Endothelial cell of umbilical vein (primary cell): ENCODE results near the gene PPFIA1. TPM values are rescaled to one million over a fixed set of nuclear protein-coding genes. Genes with fewer than 3 reads are reported as not detected.

Experiments
- BruUV-seq: library from RNA; stranded (reverse); fragments of 400-500 nt; replicated peaks from 2 replicates; lab custom pipeline; 2021; lab: Mats Ljungman, UMichigan
- CTCF ChIA-PET: fragments of 300-600, 350-600 bp; sonication (Branson Sonifier 250); formaldehyde crosslinking; loops from one replicate; lab custom pipeline; 2021; ENCODE audit warnings: antibody characterized with exemption, inconsistent platforms; lab: Charles Lee
- POLR2A ChIA-PET: fragments of 300-600, 350-600 bp; sonication (Branson Sonifier 250); formaldehyde crosslinking; loops from one replicate; lab custom pipeline; 2021; ENCODE audit warnings: antibody characterized with exemption, inconsistent platforms; lab: Charles Lee
- DNase-seq: peaks from one replicate; pipeline ENCODE4 v3.0.0-alpha.2; 2011; ENCODE audit warnings: low read depth, low spot score
- FAIRE-seq: peaks from 2 replicates; lab custom pipeline; 2011; peaks lifted over from hg19 to GRCh38; lab: Jason Lieb, UNC
- H2AFZ ChIP-seq: 2 replicates; pipeline ENCODE4 v1.6.0; 2012; ENCODE audit warnings: low read depth, low read length, control low read depth, inconsistent platforms
- H3K27ac ChIP-seq: 2 replicates; pipeline ENCODE4 v1.5.1; 2011; ENCODE audit warnings: low read depth, mild to moderate bottlenecking, control low read depth, low read length, moderate library complexity; ENCODE audit not compliant: insufficient read depth
- H3K27me3 ChIP-seq, 2 experiments: 2 replicates each; pipeline versions ENCODE4 v1.6.0 to v1.6.1; 2011; ENCODE audit warnings: low read length in 2 of 2, mixed read lengths in 1 of 2; ENCODE audit not compliant: control insufficient read depth in 2 of 2, insufficient read depth in 2 of 2
- H3K36me3 ChIP-seq, 2 experiments: 2 replicates in 1 of 2; 3 replicates in 1 of 2; pipeline ENCODE4 v1.5.1; 2011; ENCODE audit warnings: low read length in 2 of 2, mild to moderate bottlenecking in 1 of 2, moderate library complexity in 1 of 2; ENCODE audit not compliant: control insufficient read depth in 2 of 2, insufficient read depth in 2 of 2; ENCODE audit errors: extremely low read depth in 1 of 2
- H3K4me1 ChIP-seq: 3 replicates; pipeline ENCODE4 v1.5.1; 2011; ENCODE audit warnings: mild to moderate bottlenecking, low read length; ENCODE audit not compliant: control insufficient read depth, insufficient read depth; ENCODE audit errors: extremely low read depth
- H3K4me2 ChIP-seq: 2 replicates; pipeline ENCODE4 v1.6.1; 2011; ENCODE audit warnings: low read length, control low read depth, mixed read lengths; ENCODE audit not compliant: insufficient read depth
- H3K4me3 ChIP-seq, 3 experiments: fragments of 200-600 bp in 1 of 3; sonication (generic), shearing (Covaris generic) in 1 of 3; replicated peaks in 1 of 3; 2 replicates each; pipeline ENCODE4 v1.5.1; 2011 to 2016; ENCODE audit warnings: control low read depth in 3 of 3, low read length in 3 of 3, mild to moderate bottlenecking in 2 of 3, inconsistent platforms in 1 of 3, low read depth in 1 of 3, moderate library complexity in 1 of 3; ENCODE audit not compliant: insufficient read depth in 1 of 3
- H3K79me2 ChIP-seq: 2 replicates; pipeline ENCODE4 v1.6.0; 2012; ENCODE audit warnings: low read length, inconsistent platforms; ENCODE audit not compliant: control insufficient read depth, insufficient read depth
- H3K9ac ChIP-seq: replicated peaks from 2 replicates; pipeline ENCODE3; 2011; ENCODE audit warnings: low read length, control low read depth; ENCODE audit not compliant: insufficient read depth; ENCODE audit errors: extremely low read depth
- H3K9me1 ChIP-seq: replicated peaks from 3 replicates; pipeline ENCODE4 v1.6.0; 2011; ENCODE audit warnings: mild to moderate bottlenecking, low read length; ENCODE audit not compliant: control insufficient read depth, insufficient read depth; ENCODE audit errors: extremely low read depth
- H3K9me3 ChIP-seq: replicated peaks from 2 replicates; pipeline ENCODE4 v1.5.1; 2012; ENCODE audit warnings: low read length, inconsistent platforms; ENCODE audit not compliant: control insufficient read depth, insufficient read depth
- H4K20me1 ChIP-seq: replicated peaks from 2 replicates; pipeline ENCODE3; 2011; ENCODE audit warnings: mild to moderate bottlenecking, low read length; ENCODE audit not compliant: control insufficient read depth, insufficient read depth; ENCODE audit errors: extremely low read depth
- CTCF ChIP-seq, 2 donors: IDR thresholded peaks; 1 replicate in 1 of 2; 2 replicates in 1 of 2; pipeline ENCODE4 v1.5.1; 2011; ENCODE audit warnings: low read length in 2 of 2, mild to moderate bottlenecking in 2 of 2, moderate library complexity in 2 of 2, control low read depth in 1 of 2, inconsistent platforms in 1 of 2, low read depth in 1 of 2; ENCODE audit not compliant: insufficient read depth in 1 of 2; ENCODE audit errors: extremely low read depth in 1 of 2
- EZH2 ChIP-seq: IDR thresholded peaks from 2 replicates; pipeline ENCODE4 v1.6.1; 2012; ENCODE audit warnings: borderline replicate concordance, low read depth, mild to moderate bottlenecking, moderate library complexity, low read length, inconsistent platforms; ENCODE audit not compliant: severe bottlenecking
- FOS ChIP-seq: IDR thresholded peaks from 2 replicates; pipeline ENCODE4 v1.6.1; 2011; ENCODE audit warnings: mild to moderate bottlenecking, low read length, moderate library complexity, borderline replicate concordance; ENCODE audit not compliant: insufficient read depth
- GATA2 ChIP-seq: IDR thresholded peaks from 2 replicates; pipeline ENCODE4 v1.7.0; 2011; ENCODE audit warnings: low read depth, mild to moderate bottlenecking, moderate library complexity, mixed read lengths, low read length; ENCODE audit not compliant: insufficient read length, insufficient read depth
- JUN ChIP-seq: IDR thresholded peaks from 2 replicates; pipeline ENCODE4 v1.6.1; 2011; ENCODE audit warnings: borderline replicate concordance, low read depth; ENCODE audit not compliant: insufficient read length, insufficient read depth
- MAX ChIP-seq: IDR thresholded peaks from 2 replicates; pipeline ENCODE4 v1.6.1; 2011; ENCODE audit not compliant: insufficient read depth, insufficient read length
- MYC ChIP-seq: IDR thresholded peaks from one replicate; pipeline ENCODE4 v1.6.1; 2011; ENCODE audit warnings: mild to moderate bottlenecking, low read depth, low read length
- POLR2A ChIP-seq: IDR thresholded peaks from 2 replicates; pipeline ENCODE4 v1.6.1; 2012; ENCODE audit warnings: low read depth, mild to moderate bottlenecking, control low read depth, low read length
- POLR2AphosphoS5 ChIP-seq: IDR thresholded peaks from 2 replicates; pipeline ENCODE4 v1.6.1; 2012; ENCODE audit warnings: low read depth, mild to moderate bottlenecking, control low read depth, low read length, moderate library complexity; ENCODE audit not compliant: insufficient read depth
- dilution Hi-C: fragments of 300-500 bp; cut with MboI; formaldehyde crosslinking; loops from one replicate; pipeline ENCODE4 v1.15.0; 2019; ENCODE audit warnings: low sequenced_read_pairs; ENCODE audit not compliant: extremely low pct_ligation_motif_present
- intact Hi-C: fragments of 100-400 bp; cut with micrococcal nuclease; formaldehyde crosslinking; loops from one replicate; pipeline ENCODE4 v1.10.0; 2022
- polyA plus RNA-seq, 4 experiments: library from polyadenylated mRNA; depleted of rRNA in 3 of 4; stranded (reverse) in 3 of 4; unstranded in 1 of 4; fragments of >200 nt; gene quantifications; 2 replicates each; pipeline versions ENCODE4 v1.2.1 to v1.2.3, GENCODE V29; 2011 to 2012; ENCODE audit warnings: missing spikeins in 1 of 4
- total RNA-seq: library from RNA; stranded (reverse); gene quantifications from 2 replicates; pipeline ENCODE4 v1.2.3, GENCODE V29; 2021

PPFIA1 gene
- total and polyA plus RNA-seq, 2 donors (not counting 3 experiments of a cell fraction or from before 2014, with no cell fraction given), result 44.3 to 60.9 TPM

DNA sequence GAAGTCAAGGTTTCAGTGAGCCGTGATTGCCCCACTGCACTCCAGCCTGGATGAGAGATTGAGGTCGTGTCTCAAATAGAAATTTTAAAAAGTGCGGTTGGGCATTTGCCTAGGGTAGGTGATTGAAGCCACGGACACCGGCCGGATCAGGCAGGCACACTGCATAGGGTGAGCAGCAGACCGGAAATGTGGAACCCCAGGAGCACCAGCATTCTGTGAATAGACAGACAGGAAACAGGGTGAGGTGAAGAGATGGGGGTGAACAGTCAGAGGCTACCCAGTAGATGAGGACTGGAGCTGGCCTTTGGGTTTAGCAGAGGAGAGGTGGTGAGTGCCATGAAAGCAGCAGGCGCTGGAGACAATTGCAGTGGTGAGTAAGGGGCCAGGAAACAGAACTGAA lies 43.5 kb downstream of the PPFIA1 start:
- no peak for DNase-seq
- POLR2A ChIA-PET, result no interaction called here
- no peak overlapping the region for H3K9ac ChIP-seq
- no peak overlapping the region for H3K4me3 ChIP-seq
- dilution Hi-C loops (no loop called here), intact Hi-C loops (no loop called here)
- H3K9me1 ChIP-seq, result no peaks in the 10 kb centered on the region
- peak overlapping the region; percentile 36 for H3K27ac ChIP-seq
- peak overlapping the region; percentile 46 for H3K4me2 ChIP-seq
- H3K4me1 ChIP-seq, result peaks cover 3% of the 10 kb centered on the region
- BruUV-seq, result no TSS peak
- CTCF ChIA-PET, result no interaction called here
- no peaks in the 10 kb centered on the region for H4K20me1 ChIP-seq
- no peak for TF ChIP-seq GATA2
- no peak for TF ChIP-seq MAX
- no peak for TF ChIP-seq MYC
- TF ChIP-seq FOS, result no peak
- TF ChIP-seq CTCF (IDR thresholded peaks at IDR 0.05; ENCODE audit: extremely low read depth in 1 of 2, insufficient read depth in 1 of 2, low read depth in 1 of 2, low read length in 2 of 2), result no peak
- TF ChIP-seq POLR2AphosphoS5, result no peak
- no peak for TF ChIP-seq EZH2
- no peak for TF ChIP-seq JUN
- TF ChIP-seq POLR2A, result no peak
- H3K79me2 ChIP-seq, result peaks cover 23% of the 10 kb centered on the region
- peaks cover 0 to 1% of the 10 kb centered on the region in 2 experiments for H3K36me3 ChIP-seq
- H3K27me3 ChIP-seq, result no peaks in the 10 kb centered on the region
- FAIRE-seq, result no peak
- no peaks in the 10 kb centered on the region for H3K9me3 ChIP-seq
- H2AFZ ChIP-seq, result no peak overlapping the region
